Mesenchymal stem cell (in vitro differentiated cells and primary cell): ENCODE measurements around the gene LRRFIP1.

Source experiments
- DNase-seq: peaks from one replicate; pipeline ENCODE4 v3.0.0-alpha.2; 2013
- H2AFZ ChIP-seq: one replicate; pipeline ENCODE4 v1.6.1; 2013; ENCODE audit warnings: low read depth, mild to moderate bottlenecking, control low read depth, inconsistent platforms, low read length, moderate library complexity
- H2AK5ac ChIP-seq: 2 replicates; pipeline ENCODE4 v1.6.1; 2013; ENCODE audit warnings: low read length, moderate library complexity, mild to moderate bottlenecking, inconsistent platforms; ENCODE audit not compliant: severe bottlenecking
- H2BK120ac ChIP-seq: one replicate; pipeline ENCODE4 v1.6.1; 2013; ENCODE audit warnings: low read depth, mild to moderate bottlenecking, inconsistent platforms, low read length, moderate library complexity
- H2BK12ac ChIP-seq, 2 experiments: one replicate each; pipeline ENCODE4 v1.6.1; 2013; ENCODE audit warnings: inconsistent platforms in 2 of 2, low read length in 2 of 2, mild to moderate bottlenecking in 2 of 2, moderate library complexity in 2 of 2, control low read depth in 1 of 2
- H2BK15ac ChIP-seq: one replicate; pipeline ENCODE4 v1.6.1; 2013; ENCODE audit warnings: mild to moderate bottlenecking, low read depth, inconsistent platforms; ENCODE audit not compliant: poor library complexity, severe bottlenecking
- H2BK5ac ChIP-seq: 2 replicates; pipeline ENCODE4 v1.6.1; 2013; ENCODE audit warnings: low read depth, mild to moderate bottlenecking, low read length, control low read depth, inconsistent platforms; ENCODE audit not compliant: poor library complexity, severe bottlenecking
- H3K14ac ChIP-seq, 2 experiments: one replicate each; pipeline ENCODE4 v1.6.1; 2013; ENCODE audit warnings: inconsistent platforms in 2 of 2, low read length in 2 of 2, control low read depth in 1 of 2, mild to moderate bottlenecking in 1 of 2, moderate library complexity in 1 of 2
- H3K18ac ChIP-seq, 2 experiments: one replicate each; pipeline ENCODE4 v1.6.1; 2013; ENCODE audit warnings: inconsistent platforms in 2 of 2, low read length in 2 of 2, control low read depth in 1 of 2, low read depth in 1 of 2, mild to moderate bottlenecking in 1 of 2
- H3K23ac ChIP-seq, 2 experiments: one replicate each; pipeline ENCODE4 v1.6.1; 2013; ENCODE audit warnings: inconsistent platforms in 2 of 2, low read length in 2 of 2, mild to moderate bottlenecking in 2 of 2, moderate library complexity in 2 of 2, control low read depth in 1 of 2
- H3K27ac ChIP-seq: 2 replicates; pipeline ENCODE4 v1.5.1; 2013; ENCODE audit warnings: mild to moderate bottlenecking, moderate library complexity, low read length, control low read depth, inconsistent platforms; ENCODE audit not compliant: poor library complexity, severe bottlenecking
- H3K27me3 ChIP-seq, 2 experiments: 2 replicates each; pipeline versions ENCODE4 v1.6.1 to v1.7.0; 2013; ENCODE audit warnings: low read length in 2 of 2, mild to moderate bottlenecking in 2 of 2, moderate library complexity in 2 of 2, control low read depth in 1 of 2, inconsistent platforms in 1 of 2; ENCODE audit not compliant: control insufficient read depth in 1 of 2, insufficient read depth in 1 of 2
- H3K36me3 ChIP-seq, 2 experiments: 2 replicates each; pipeline versions ENCODE4 v1.6.1 to v1.7.0; 2013; ENCODE audit warnings: low read length in 2 of 2, control low read depth in 1 of 2, inconsistent platforms in 1 of 2, low read depth in 1 of 2, mild to moderate bottlenecking in 1 of 2; ENCODE audit not compliant: insufficient read depth in 2 of 2, control insufficient read depth in 1 of 2
- H3K4ac ChIP-seq, 2 experiments: one replicate each; pipeline ENCODE4 v1.6.1; 2013; ENCODE audit warnings: inconsistent platforms in 2 of 2, low read length in 2 of 2, mild to moderate bottlenecking in 2 of 2, moderate library complexity in 2 of 2, control low read depth in 1 of 2, low read depth in 1 of 2
- H3K4me1 ChIP-seq: 2 replicates; pipeline ENCODE4 v1.6.1; 2013; ENCODE audit warnings: low read depth, low read length, control low read depth; ENCODE audit not compliant: control insufficient read depth, insufficient read depth
- H3K4me2 ChIP-seq: 2 replicates; pipeline ENCODE4 v1.6.1; 2013; ENCODE audit warnings: low read length, mild to moderate bottlenecking, inconsistent platforms; ENCODE audit not compliant: poor library complexity, severe bottlenecking
- H3K4me3 ChIP-seq, 2 experiments: 2 replicates each; pipeline versions ENCODE4 v1.5.1 to v1.7.0; 2013; ENCODE audit warnings: low read length in 2 of 2, mild to moderate bottlenecking in 2 of 2, control low read depth in 1 of 2, low read depth in 1 of 2; ENCODE audit not compliant: insufficient read depth in 1 of 2
- H3K79me1 ChIP-seq: replicated peaks from 2 replicates; pipeline ENCODE4 v1.6.1; 2013; ENCODE audit warnings: mild to moderate bottlenecking, control low read depth, low read length, inconsistent platforms; ENCODE audit not compliant: poor library complexity, severe bottlenecking
- H3K9ac ChIP-seq: 2 replicates; pipeline ENCODE4 v1.7.0; 2013; ENCODE audit warnings: mild to moderate bottlenecking, low read length, moderate library complexity
- H3K9me3 ChIP-seq: 2 replicates; pipeline ENCODE4 v1.7.0; 2013; ENCODE audit warnings: mild to moderate bottlenecking, low read length; ENCODE audit not compliant: control insufficient read depth
- H4K8ac ChIP-seq: one replicate; pipeline ENCODE4 v1.6.1; 2013; ENCODE audit warnings: inconsistent platforms, mild to moderate bottlenecking, low read length, moderate library complexity
- H4K91ac ChIP-seq: one replicate; pipeline ENCODE4 v1.6.1; 2013; ENCODE audit warnings: mild to moderate bottlenecking, low read length, inconsistent platforms
- WGBS: methylation state at CpG from one replicate; pipeline ENCODE4 v1.1.7; 2013; ENCODE audit warnings: mixed read lengths; 5-methylcytosine and 5-hydroxymethylcytosine counted together

Gene LRRFIP1

GRCh38 chr2:237701033-237701858 is 73.9 kb downstream of the LRRFIP1 start:
- H3K4ac ChIP-seq, result peak overlapping the region; percentile 12 to 84
- H3K9me3 ChIP-seq, result no peaks in the 10 kb centered on the region
- H3K4me2 ChIP-seq, result no peak overlapping the region
- H4K91ac ChIP-seq, result peak overlapping the region; percentile 65
- peak overlapping the region in 1 of 2 experiments; percentile 17 for H3K4me3 ChIP-seq
- no peak for DNase-seq
- H2AK5ac ChIP-seq, result peak overlapping the region; percentile 24
- no peak overlapping the region for H2AFZ ChIP-seq
- H3K27me3 ChIP-seq, result no peaks in the 10 kb centered on the region
- H2BK120ac ChIP-seq, result peak overlapping the region; percentile 75
- H3K14ac ChIP-seq, result peak overlapping the region in 1 of 2 experiments; percentile 97
- H4K8ac ChIP-seq, result no peak overlapping the region
- H3K4me1 ChIP-seq, result peaks cover 65% of the 10 kb centered on the region
- no peak overlapping the region for H2BK5ac ChIP-seq
- peak overlapping the region; percentile 18 to 91 for H2BK12ac ChIP-seq
- peak overlapping the region; percentile 92 for H2BK15ac ChIP-seq
- peak overlapping the region in 1 of 2 experiments; percentile 16 for H3K23ac ChIP-seq
- H3K9ac ChIP-seq, result peak overlapping the region; percentile 72
- H3K18ac ChIP-seq, result peak overlapping the region; percentile 9 to 95
- H3K79me1 ChIP-seq, result peaks cover 11% of the 10 kb centered on the region
- no peaks in the 10 kb centered on the region for H3K36me3 ChIP-seq
- peak overlapping the region; percentile 71 for H3K27ac ChIP-seq
- WGBS, result 93% methylated on average over 17 of the region's 17 CpGs

- Histone ChIP-seq H3K14ac (peak overlapping the region in 1 of 2 experiments; percentile 56), H2AK5ac (peak overlapping the region; percentile 74), H3K18ac (peak overlapping the region; percentile 51 to 69), H3K4me2 (no peak overlapping the region), H2AFZ (no peak overlapping the region), H3K9ac (peak overlapping the region; percentile 55), H2BK12ac (peak overlapping the region in 1 of 2 experiments; percentile 85), H3K4me3 (peak overlapping the region in 1 of 2 experiments; percentile 40), H3K9me3 (no peaks in the 10 kb centered on the region), H3K27ac (peak overlapping the region; percentile 28), H3K4me1 (peaks cover 62% of the 10 kb centered on the region), H3K27me3 (no peaks in the 10 kb centered on the region), H3K4ac (peak overlapping the region; percentile 12 to 84), H3K79me1 (peaks cover 13% of the 10 kb centered on the region), H4K91ac (peak overlapping the region; percentile 65), H2BK15ac (peak overlapping the region; percentile 92), H3K23ac (peak overlapping the region in 1 of 2 experiments; percentile 35), H3K36me3 (no peaks in the 10 kb centered on the region), H2BK5ac (no peak overlapping the region), H4K8ac (peak overlapping the region; percentile 67), H2BK120ac (peak overlapping the region; percentile 75)
- 84% methylated on average over 10 of the region's 10 CpGs for WGBS
- DNase-seq, result no peak
Measured at GRCh38 chr2:237701859-237702390, 74.5 kb downstream of the LRRFIP1 start.

- H3K4me2 ChIP-seq, result peak overlapping the region; percentile 36
- no peak overlapping the region for H2AFZ ChIP-seq
- peaks cover 13% of the 10 kb centered on the region for H3K79me1 ChIP-seq
- DNase-seq, result peak; percentile 91
- H2BK120ac ChIP-seq, result peak overlapping the region; percentile 75
- peak overlapping the region in 1 of 2 experiments; percentile 40 for H3K4me3 ChIP-seq
- no peak overlapping the region for H3K14ac ChIP-seq
- peak overlapping the region; percentile 55 for H2AK5ac ChIP-seq
- H3K23ac ChIP-seq, result peak overlapping the region in 1 of 2 experiments; percentile 6
- peaks cover 58% of the 10 kb centered on the region for H3K4me1 ChIP-seq
- WGBS, result 9% methylated on average over 13 of the region's 17 CpGs
- H3K4ac ChIP-seq, result peak overlapping the region; percentile 56 to 80
- H3K9me3 ChIP-seq, result no peaks in the 10 kb centered on the region
- H3K36me3 ChIP-seq, result peaks cover 0 to 1% of the 10 kb centered on the region in 2 experiments
- H2BK15ac ChIP-seq, result peak overlapping the region; percentile 71
- peak overlapping the region in 1 of 2 experiments; percentile 61 for H2BK12ac ChIP-seq
- H3K9ac ChIP-seq, result peak overlapping the region; percentile 55
- peak overlapping the region; percentile 76 for H4K8ac ChIP-seq
- H3K27ac ChIP-seq, result peak overlapping the region; percentile 77
- peak overlapping the region; percentile 69 to 78 for H3K18ac ChIP-seq
- peak overlapping the region; percentile 84 for H4K91ac ChIP-seq
- H3K27me3 ChIP-seq, result no peaks in the 10 kb centered on the region
- no peak overlapping the region for H2BK5ac ChIP-seq
Measured at GRCh38 chr2:237702441-237703391, 75.3 kb downstream of the LRRFIP1 start.
